BLaER1 (cell line): ENCODE data around the gene PPM1L.
"Not testable (repeated sequence)": the region's sequence is repeated elsewhere in the genome, so short reads cannot be mapped to it uniquely, and the experiment has no call there.

Experiments
- H3K27ac ChIP-seq: shearing (Covaris generic); formaldehyde crosslinking; 2 replicates; pipeline ENCODE4 v1.8.1; 2022
- H3K27me3 ChIP-seq: shearing (Covaris generic); formaldehyde crosslinking; 2 replicates; pipeline ENCODE4 v1.8.1; 2022
- H3K36me3 ChIP-seq: shearing (Covaris generic); formaldehyde crosslinking; 2 replicates; pipeline ENCODE4 v1.8.1; 2022
- H3K4me1 ChIP-seq: shearing (Covaris generic); formaldehyde crosslinking; 2 replicates; pipeline ENCODE4 v1.8.1; 2022
- H3K4me2 ChIP-seq: shearing (Covaris generic); formaldehyde crosslinking; 2 replicates; pipeline ENCODE4 v1.8.1; 2022
- H3K4me3 ChIP-seq: shearing (Covaris generic); formaldehyde crosslinking; 2 replicates; pipeline ENCODE4 v1.8.1; 2022
- H3K9ac ChIP-seq: shearing (Covaris generic); formaldehyde crosslinking; 2 replicates; pipeline ENCODE4 v1.8.1; 2022
- H3K9me3 ChIP-seq: shearing (Covaris generic); formaldehyde crosslinking; 2 replicates; pipeline ENCODE4 v1.8.1; 2022
- H4K20me1 ChIP-seq: shearing (Covaris generic); formaldehyde crosslinking; 2 replicates; pipeline ENCODE4 v1.8.1; 2022
- Cebpa-rat ChIP-seq: shearing (Covaris generic); IDR thresholded peaks from 2 replicates; pipeline ENCODE4 v1.8.1; 2022

PPM1L gene

GRCh38 chr3:160986069-160986468 is 230.0 kb downstream of the PPM1L start:
- Histone ChIP-seq H3K4me2 (no peak overlapping the region), H3K27ac (no peak overlapping the region), H3K4me1 (peaks cover 16% of the 10 kb centered on the region), H3K27me3 (no peaks in the 10 kb centered on the region), H3K36me3 (no peaks in the 10 kb centered on the region), H4K20me1 (no peaks in the 10 kb centered on the region), H3K9ac (no peak overlapping the region), H3K9me3 (peaks cover 14% of the 10 kb centered on the region), H3K4me3 (no peak overlapping the region)
- TF ChIP-seq Cebpa-rat: no peak

GRCh38 chr3:160987982-160988964 is 232.2 kb downstream of the PPM1L start:
- no peaks in the 10 kb centered on the region for H3K36me3 ChIP-seq
- no peaks in the 10 kb centered on the region for H4K20me1 ChIP-seq
- no peak overlapping the region for H3K4me2 ChIP-seq
- H3K27ac ChIP-seq: no peak overlapping the region
- H3K4me3 ChIP-seq: no peak overlapping the region
- no peaks in the 10 kb centered on the region for H3K27me3 ChIP-seq
- TF ChIP-seq Cebpa-rat: no peak
- H3K9me3 ChIP-seq: peaks cover 10% of the 10 kb centered on the region
- H3K4me1 ChIP-seq: peaks cover 5% of the 10 kb centered on the region; the same call in 1 of the 2 replicates
- no peak overlapping the region for H3K9ac ChIP-seq

DNA sequence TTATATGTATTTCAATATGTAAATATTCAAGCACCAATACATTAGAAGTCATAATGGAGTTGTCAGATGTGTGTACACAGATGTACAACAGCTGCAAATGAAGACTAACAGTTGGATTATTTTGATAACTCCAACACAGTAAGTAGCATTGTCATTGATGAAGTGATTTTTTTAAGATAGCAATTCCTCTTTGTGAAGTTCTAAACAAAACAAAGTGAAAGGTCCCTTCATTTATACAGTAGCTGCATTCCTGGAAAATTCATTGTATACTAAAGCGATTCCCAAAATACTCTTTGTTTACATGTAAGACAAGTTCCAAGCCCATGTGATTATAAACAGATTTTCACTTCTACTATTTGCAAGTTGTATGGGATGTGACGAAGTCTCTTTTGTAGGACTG is 234.4 kb downstream of the PPM1L start:
- Histone ChIP-seq H3K27ac (no peak overlapping the region), H3K4me2 (no peak overlapping the region), H3K9ac (no peak overlapping the region), H3K4me3 (no peak overlapping the region), H3K36me3 (no peaks in the 10 kb centered on the region), H3K9me3 (no peaks in the 10 kb centered on the region), H3K27me3 (no peaks in the 10 kb centered on the region), H4K20me1 (no peaks in the 10 kb centered on the region), H3K4me1 (peaks cover 5% of the 10 kb centered on the region; the same call in 1 of the 2 replicates)
- no peak for TF ChIP-seq Cebpa-rat

DNA sequence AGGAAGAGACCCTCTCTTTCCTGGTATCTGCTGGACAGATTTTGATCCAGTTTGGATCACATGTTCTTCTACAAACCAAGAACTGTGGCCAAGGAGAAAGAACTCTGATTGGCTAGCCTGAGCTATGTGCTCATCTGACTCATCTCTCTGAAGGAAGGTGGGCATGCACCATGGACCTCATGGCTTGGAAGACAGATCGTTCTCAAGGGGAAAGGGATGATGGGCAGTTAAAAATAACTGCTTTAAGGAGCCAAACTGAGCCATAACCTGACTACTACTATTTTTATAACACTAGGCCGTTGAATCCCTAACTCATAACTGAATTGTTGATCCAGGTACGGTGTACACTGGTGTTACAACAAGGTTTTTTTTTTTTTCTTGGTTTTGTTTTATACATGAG is 236.7 kb downstream of the PPM1L start:
- Histone ChIP-seq H3K4me1 (peaks cover 5% of the 10 kb centered on the region; the same call in 1 of the 2 replicates), H3K27me3 (no peaks in the 10 kb centered on the region), H3K4me3 (no peak overlapping the region), H4K20me1 (no peaks in the 10 kb centered on the region), H3K4me2 (no peak overlapping the region), H3K27ac (no peak overlapping the region), H3K36me3 (no peaks in the 10 kb centered on the region), H3K9ac (no peak overlapping the region), H3K9me3 (no peaks in the 10 kb centered on the region)
- TF ChIP-seq Cebpa-rat: no peak

- Histone ChIP-seq H4K20me1 (no peaks in the 10 kb centered on the region), H3K4me1 (no peaks in the 10 kb centered on the region), H3K27me3 (no peaks in the 10 kb centered on the region), H3K36me3 (no peaks in the 10 kb centered on the region), H3K9me3 (no peaks in the 10 kb centered on the region), H3K9ac (no peak overlapping the region), H3K4me3 (no peak overlapping the region), H3K27ac (no peak overlapping the region), H3K4me2 (no peak overlapping the region)
- no peak for TF ChIP-seq Cebpa-rat
Observed at GRCh38 chr3:160996811-160997210, 240.8 kb downstream of the PPM1L start.

GRCh38 chr3:160998581-160998980 is 242.6 kb downstream of the PPM1L start:
- no peaks in the 10 kb centered on the region for H3K9me3 ChIP-seq
- no peaks in the 10 kb centered on the region for H3K4me1 ChIP-seq
- no peak overlapping the region for H3K27ac ChIP-seq

DNA sequence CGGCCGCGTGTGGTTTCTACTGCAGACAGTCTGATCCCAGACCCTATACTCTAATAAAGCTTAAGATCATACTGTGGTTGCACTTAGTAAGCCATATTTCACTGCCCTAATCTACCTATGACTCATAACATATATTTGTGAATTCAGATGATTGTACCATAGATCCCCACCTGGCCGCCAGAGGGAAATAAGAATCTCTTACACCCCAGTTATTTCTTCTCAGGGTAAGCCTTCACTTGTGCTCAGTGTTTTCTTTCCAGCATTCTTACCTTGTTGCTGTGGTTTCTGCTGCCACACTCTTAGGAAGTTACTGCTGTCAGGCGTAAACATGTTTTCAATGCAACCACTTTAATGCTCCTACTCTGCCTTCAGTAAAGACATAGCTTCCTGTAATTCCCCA is 243.2 kb downstream of the PPM1L start:
- no peak overlapping the region for H3K27ac ChIP-seq
- H4K20me1 ChIP-seq: no peaks in the 10 kb centered on the region
- H3K9me3 ChIP-seq: no peaks in the 10 kb centered on the region
- no peak for TF ChIP-seq Cebpa-rat
- no peaks in the 10 kb centered on the region for H3K27me3 ChIP-seq
- no peaks in the 10 kb centered on the region for H3K4me1 ChIP-seq
- no peaks in the 10 kb centered on the region for H3K36me3 ChIP-seq
- H3K4me3 ChIP-seq: no peak overlapping the region
- no peak overlapping the region for H3K9ac ChIP-seq
- H3K4me2 ChIP-seq: no peak overlapping the region

More at GRCh38 chr3:160998581-160998980, 242.6 kb downstream of the PPM1L start:
- no peaks in the 10 kb centered on the region for H3K27me3 ChIP-seq
- H3K36me3 ChIP-seq: no peaks in the 10 kb centered on the region
- no peak overlapping the region for H3K9ac ChIP-seq
- no peaks in the 10 kb centered on the region for H4K20me1 ChIP-seq
- no peak overlapping the region for H3K4me2 ChIP-seq
- no peak overlapping the region for H3K4me3 ChIP-seq
- no peak for TF ChIP-seq Cebpa-rat

- H3K27me3 ChIP-seq: no peaks in the 10 kb centered on the region
- H3K4me3 ChIP-seq: no peak overlapping the region
- no peaks in the 10 kb centered on the region for H4K20me1 ChIP-seq
- no peak overlapping the region for H3K9ac ChIP-seq
- H3K9me3 ChIP-seq: no peaks in the 10 kb centered on the region
- H3K36me3 ChIP-seq: no peaks in the 10 kb centered on the region
- H3K4me1 ChIP-seq: no peaks in the 10 kb centered on the region
- no peak for TF ChIP-seq Cebpa-rat
- H3K27ac ChIP-seq: no peak overlapping the region
- no peak overlapping the region for H3K4me2 ChIP-seq
Observed at GRCh38 chr3:161008086-161008485, 252.1 kb downstream of the PPM1L start.

DNA sequence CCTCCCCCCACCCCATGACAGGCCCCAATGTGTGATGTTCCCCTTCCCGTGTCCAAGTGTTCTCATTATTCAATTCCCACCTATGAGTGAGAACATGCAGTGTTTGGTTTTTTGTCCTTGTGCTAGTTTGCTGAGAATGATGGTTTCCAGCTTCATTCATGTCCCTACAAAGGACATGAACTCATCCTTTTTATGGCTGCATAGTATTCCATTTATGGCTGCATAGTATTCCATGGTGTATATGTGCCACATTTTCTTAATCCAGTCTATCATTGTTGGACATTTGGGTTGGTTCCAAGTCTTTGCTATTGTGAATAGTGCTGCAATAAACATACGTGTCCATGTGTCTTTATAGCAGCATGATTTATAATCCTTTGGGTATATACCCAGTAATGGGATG is 254.1 kb downstream of the PPM1L start:
- not testable (repeated sequence) for H4K20me1 ChIP-seq, H3K27me3 ChIP-seq, H3K9me3 ChIP-seq, H3K4me3 ChIP-seq, H3K36me3 ChIP-seq, H3K9ac ChIP-seq, H3K4me1 ChIP-seq, H3K27ac ChIP-seq, H3K4me2 ChIP-seq

DNA sequence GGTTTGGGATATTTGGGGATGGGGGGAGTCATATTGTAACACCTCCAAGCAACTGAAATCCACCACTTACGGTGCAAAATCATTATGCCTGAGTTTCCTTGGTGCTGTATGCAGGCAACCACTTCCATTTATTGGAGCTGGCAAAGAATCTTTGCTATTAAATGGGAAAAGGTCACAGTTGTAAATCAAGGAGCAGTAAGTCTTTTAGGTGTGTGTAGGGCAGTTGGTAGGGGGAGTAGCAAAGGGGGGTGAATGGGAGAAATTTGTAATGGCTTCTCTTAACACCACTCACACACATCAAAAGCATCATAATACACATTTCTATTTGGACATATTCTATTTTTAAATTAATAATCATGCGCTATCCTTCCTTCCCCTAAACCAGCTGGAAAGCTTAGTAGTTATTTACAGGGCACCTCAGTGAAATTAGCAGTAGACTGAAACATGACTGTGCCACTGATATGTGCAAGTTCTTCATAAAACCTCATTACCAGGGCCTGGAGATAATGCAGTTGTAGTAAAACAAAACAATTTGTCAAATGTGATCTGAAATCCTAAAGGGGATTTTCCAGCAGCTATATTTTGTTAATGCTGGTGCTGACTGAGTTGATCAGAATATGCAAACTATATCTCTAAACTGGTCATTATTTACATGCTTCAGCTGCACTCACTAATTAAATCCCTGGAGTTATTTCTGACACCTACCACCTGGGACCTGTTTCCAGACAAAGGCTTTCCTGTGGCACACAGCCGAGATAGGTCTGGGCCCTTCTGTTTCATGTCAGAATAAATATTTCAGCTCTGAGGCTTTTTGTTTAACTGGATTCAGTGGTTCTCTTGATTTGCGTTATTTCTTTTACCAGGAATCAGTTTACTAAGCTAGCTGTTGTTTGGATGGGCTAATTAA is 259.1 kb downstream of the PPM1L start:
- Histone ChIP-seq H3K9me3 (no peaks in the 10 kb centered on the region), H3K4me3 (no peak overlapping the region), H3K4me2 (no peak overlapping the region)

More for the DNA sequence above, 259.1 kb downstream of the PPM1L start:
- Histone ChIP-seq H3K9ac (no peak overlapping the region), H4K20me1 (no peaks in the 10 kb centered on the region), H3K4me1 (peaks cover 7% of the 10 kb centered on the region; the same call in 1 of the 2 replicates), H3K36me3 (no peaks in the 10 kb centered on the region), H3K27me3 (no peaks in the 10 kb centered on the region), H3K27ac (no peak overlapping the region)
- TF ChIP-seq Cebpa-rat: no peak
